Choroid plexus epithelial cell (primary cell): ENCODE data around the gene ARHGAP33.

ENCODE experiments used
- DNase-seq: peaks from one replicate; pipeline ENCODE4 v3.0.0-alpha.2; 2010; ENCODE audit warnings: low read depth
- H3K4me3 ChIP-seq: 2 replicates; pipeline ENCODE4 v1.5.1; 2011; ENCODE audit warnings: low read depth, mild to moderate bottlenecking, control low read depth, low read length, moderate library complexity
- CTCF ChIP-seq: conservative IDR thresholded peaks from 2 replicates; pipeline ENCODE4 v1.5.1; 2011; ENCODE audit warnings: low read depth, mild to moderate bottlenecking, control low read depth, inconsistent platforms, low read length, moderate library complexity

Gene ARHGAP33

GRCh38 chr19:35734889-35735288 is 40.5 kb upstream of the ARHGAP33 start:
- DNase-seq, result no peak
- no peak for TF ChIP-seq CTCF
- H3K4me3 ChIP-seq, result no peak overlapping the region

GRCh38 chr19:35736913-35737886 is 38.2 kb upstream of the ARHGAP33 start:
- peak; percentile 34 for TF ChIP-seq CTCF
- no peak for DNase-seq

GRCh38 chr19:35738021-35738886 is 37.1 kb upstream of the ARHGAP33 start:
- H3K4me3 ChIP-seq, result no peak overlapping the region
- DNase-seq, result no peak
- no peak for TF ChIP-seq CTCF

More at GRCh38 chr19:35736913-35737886, 38.2 kb upstream of the ARHGAP33 start:
- H3K4me3 ChIP-seq, result no peak overlapping the region

- no peak for DNase-seq
- no peak overlapping the region for H3K4me3 ChIP-seq
- no peak for TF ChIP-seq CTCF
These were observed 36.5 kb upstream of the ARHGAP33 start for GRCh38 chr19:35738887-35739229.

GRCh38 chr19:35739275-35740107 is 35.9 kb upstream of the ARHGAP33 start:
- H3K4me3 ChIP-seq, result no peak overlapping the region
- no peak for DNase-seq
- TF ChIP-seq CTCF, result no peak

GRCh38 chr19:35740108-35740422 is 35.3 kb upstream of the ARHGAP33 start:
- H3K4me3 ChIP-seq, result peak overlapping the region; percentile 55
- no peak for DNase-seq
- no peak for TF ChIP-seq CTCF
